Caco-2 (cell line): Measurements from ENCODE around the gene STRBP. TPM values are rescaled to one million over a fixed set of nuclear protein-coding genes. Genes with fewer than 3 reads are reported as not detected.

Experiments used
- BruUV-seq: library from RNA; stranded (reverse); fragments of 400-500 nt; replicated peaks from 2 replicates; lab custom pipeline; 2021; lab: Mats Ljungman, UMichigan
- CTCF ChIA-PET: fragments of 300-600 bp; sonication (Branson Sonifier 250); formaldehyde crosslinking; loops from one replicate; lab custom pipeline; 2022; ENCODE audit warnings: antibody characterized with exemption; lab: Charles Lee
- POLR2A ChIA-PET: fragments of 300-600 bp; sonication (Branson Sonifier 250); formaldehyde crosslinking; loops from one replicate; lab custom pipeline; 2022; ENCODE audit warnings: antibody characterized with exemption; lab: Charles Lee
- DNase-seq, 2 experiments: peaks; one replicate each; pipeline versions ENCODE4 v3.0.0 to v3.0.0-alpha.2; 2020 to 2022
- H3K27me3 ChIP-seq: replicated peaks from 2 replicates; pipeline ENCODE4 v1.6.0; 2011; ENCODE audit warnings: low read length; ENCODE audit not compliant: control insufficient read depth, insufficient read depth
- H3K36me3 ChIP-seq: 2 replicates; pipeline ENCODE4 v1.5.1; 2011; ENCODE audit warnings: low read length; ENCODE audit not compliant: control insufficient read depth, insufficient read depth
- H3K4me1 ChIP-seq: fragments of 250-450 bp; sonication (Bioruptor Pico); 2 replicates; pipeline ENCODE4 v1.5.1; 2020; ENCODE audit warnings: mild to moderate bottlenecking
- H3K4me3 ChIP-seq: 2 replicates; pipeline ENCODE4 v1.5.1; 2011; ENCODE audit warnings: low read depth, mild to moderate bottlenecking, control low read depth, low read length
- H3K9me3 ChIP-seq: fragments of 250-450 bp; sonication (Bioruptor Pico); 2 replicates; pipeline ENCODE4 v1.5.1; 2020; ENCODE audit warnings: mild to moderate bottlenecking, moderate library complexity
- H3K27ac Mint-ChIP-seq: one replicate; pipeline ENCODE4 v1.8.0; 2022; ENCODE audit warnings: mixed read lengths; ENCODE audit not compliant: unreplicated experiment
- H3K27me3 Mint-ChIP-seq: one replicate; pipeline ENCODE4 v1.8.0; 2022; ENCODE audit warnings: mixed read lengths; ENCODE audit not compliant: insufficient read depth, unreplicated experiment
- H3K36me3 Mint-ChIP-seq: one replicate; pipeline ENCODE4 v1.8.0; 2022; ENCODE audit warnings: mild to moderate bottlenecking, mixed read lengths; ENCODE audit not compliant: insufficient read depth, unreplicated experiment
- H3K4me1 Mint-ChIP-seq: one replicate; pipeline ENCODE4 v1.8.0; 2022; ENCODE audit warnings: low read depth, mixed read lengths; ENCODE audit not compliant: unreplicated experiment
- H3K4me3 Mint-ChIP-seq: one replicate; pipeline ENCODE4 v1.8.0; 2022; ENCODE audit warnings: mild to moderate bottlenecking, moderate library complexity, mixed read lengths; ENCODE audit not compliant: unreplicated experiment
- H3K9me3 Mint-ChIP-seq: one replicate; pipeline ENCODE4 v1.8.0; 2022; ENCODE audit warnings: mixed read lengths; ENCODE audit not compliant: unreplicated experiment
- CTCF ChIP-seq, 2 experiments: fragments of 200-600 bp in 1 of 2; IDR thresholded peaks; 1 replicate in 1 of 2; 2 replicates in 1 of 2; pipeline versions ENCODE4 v1.5.1 to v1.8.0; 2011 to 2022; ENCODE audit warnings: antibody characterized with exemption in 1 of 2, control low read depth in 1 of 2, inconsistent platforms in 1 of 2, low read depth in 1 of 2, low read length in 1 of 2, mild to moderate bottlenecking in 1 of 2, moderate library complexity in 1 of 2; ENCODE audit not compliant: insufficient read depth in 1 of 2, severe bottlenecking in 1 of 2, unreplicated experiment in 1 of 2
- intact Hi-C: fragments of 100-400 bp; cut with micrococcal nuclease; formaldehyde crosslinking; loops from one replicate; pipeline ENCODE4 v1.10.0; 2022; ENCODE audit not compliant: unreplicated experiment
- total RNA-seq: library from RNA; stranded (reverse); gene quantifications from 2 replicates; pipeline ENCODE4 v1.2.3, GENCODE V29; 2022

STRBP gene
- total RNA-seq, 1 experiment from 2014 or later, result 43.5 TPM

GRCh38 chr9:123083680-123084079, 184.7 kb downstream of the STRBP start:
- no peaks in the 10 kb centered on the region for H3K9me3 Mint-ChIP-seq
- no peak for DNase-seq
- Histone ChIP-seq H3K9me3 (no peaks in the 10 kb centered on the region), H3K4me1 (peaks cover 4% of the 10 kb centered on the region; the same call in 1 of the 2 replicates), H3K4me3 (no peak overlapping the region), H3K27me3 (no peaks in the 10 kb centered on the region), H3K36me3 (peaks cover 2% of the 10 kb centered on the region)
- peaks cover 70% of the 10 kb centered on the region for H3K36me3 Mint-ChIP-seq
- no peak overlapping the region for H3K4me3 Mint-ChIP-seq
- intact Hi-C loops, result loop anchor here (1.0 to 5.0 kb wide), 2 partner anchors 144 to 266 kb away; no protein-coding TSS in a partner anchor
- H3K27me3 Mint-ChIP-seq, result no peaks in the 10 kb centered on the region
- POLR2A ChIA-PET, result no interaction called here
- H3K27ac Mint-ChIP-seq, result no peak overlapping the region
- no peak for TF ChIP-seq CTCF (IDR thresholded peaks at IDR 0.05; ENCODE audit: insufficient read depth in 1 of 2, low read depth in 1 of 2, low read length in 1 of 2, severe bottlenecking in 1 of 2, unreplicated experiment in 1 of 2)
- CTCF ChIA-PET, result no interaction called here
- no peaks in the 10 kb centered on the region for H3K4me1 Mint-ChIP-seq
- BruUV-seq, result no TSS peak

GRCh38 chr9:123081824-123082223, 186.6 kb downstream of the STRBP start:
- CTCF ChIA-PET, result interaction anchor here (0.6 to 1.1 kb wide), 2 partner anchors 55 to 268 kb away, joined by 3 read pairs; no protein-coding TSS in a partner anchor
- Mint-ChIP-seq H3K27ac (no peak overlapping the region), H3K27me3 (no peaks in the 10 kb centered on the region), H3K4me1 (no peaks in the 10 kb centered on the region), H3K4me3 (no peak overlapping the region), H3K36me3 (peaks cover 63% of the 10 kb centered on the region), H3K9me3 (no peaks in the 10 kb centered on the region)
- peaks cover 2% of the 10 kb centered on the region for H3K36me3 ChIP-seq
- intact Hi-C loops, result loop anchor here (5.0 kb wide), 1 partner anchor 145 kb away; no protein-coding TSS in a partner anchor
- peak in 1 of 2 experiments; percentile 49 for DNase-seq
- POLR2A ChIA-PET, result no interaction called here
- no peaks in the 10 kb centered on the region for H3K9me3 ChIP-seq
- H3K4me3 ChIP-seq, result no peak overlapping the region
- H3K27me3 ChIP-seq, result no peaks in the 10 kb centered on the region
- peak; percentile 53 to 72 for TF ChIP-seq CTCF (IDR thresholded peaks at IDR 0.05; ENCODE audit: insufficient read depth in 1 of 2, low read depth in 1 of 2, low read length in 1 of 2, severe bottlenecking in 1 of 2, unreplicated experiment in 1 of 2)
- no TSS peak for BruUV-seq
- peaks cover 4% of the 10 kb centered on the region; the same call in 1 of the 2 replicates for H3K4me1 ChIP-seq

- peaks cover 4% of the 10 kb centered on the region; the same call in 1 of the 2 replicates for H3K4me1 ChIP-seq
- H3K27me3 ChIP-seq, result no peaks in the 10 kb centered on the region
- no peak overlapping the region for H3K4me3 ChIP-seq
- TF ChIP-seq CTCF (IDR thresholded peaks at IDR 0.05; ENCODE audit: insufficient read depth in 1 of 2, low read depth in 1 of 2, low read length in 1 of 2, severe bottlenecking in 1 of 2, unreplicated experiment in 1 of 2), result no peak
- no peak overlapping the region for H3K27ac Mint-ChIP-seq
- H3K9me3 Mint-ChIP-seq, result no peaks in the 10 kb centered on the region
- no TSS peak for BruUV-seq
- H3K27me3 Mint-ChIP-seq, result no peaks in the 10 kb centered on the region
- no peak for DNase-seq
- peaks cover 73% of the 10 kb centered on the region for H3K36me3 Mint-ChIP-seq
- no peaks in the 10 kb centered on the region for H3K4me1 Mint-ChIP-seq
- POLR2A ChIA-PET, result no interaction called here
- intact Hi-C loops, result loop anchor here (5.0 kb wide), 1 partner anchor 147 kb away; no protein-coding TSS in a partner anchor
- H3K9me3 ChIP-seq, result no peaks in the 10 kb centered on the region
- H3K4me3 Mint-ChIP-seq, result no peak overlapping the region
- CTCF ChIA-PET, result no interaction called here
- no peaks in the 10 kb centered on the region; the same call in none of the 2 replicates for H3K36me3 ChIP-seq
Measured at GRCh38 chr9:123080444-123080843, 187.9 kb downstream of the STRBP start.
